ENCODE data around the gene RHOH. TPM values are rescaled to one million over a fixed set of nuclear protein-coding genes. Genes with fewer than 3 reads are reported as not detected.

The RHOH gene
- total and polyA plus RNA-seq, 2 of the 13 experiments (the other 11 are each of a cell fraction or from before 2014, with no cell fraction given) = 0.57 TPM; not detected in 1

GRCh38 chr4:40211224-40212185 is 14.7 kb downstream of the RHOH start:
- Histone ChIP-seq H3K4me3 (replicated peaks in 1 of 3; ENCODE audit: insufficient read depth in 1 of 3, low read depth in 2 of 3, low read length in 3 of 3) (no peak overlapping the region), H3K79me2 (ENCODE audit: insufficient read depth, low read length) (no peaks in the 10 kb centered on the region), H3K9ac (ENCODE audit: insufficient read depth, low read depth, low read length) (no peak overlapping the region), H3K36me3 (replicated peaks in 1 of 2; ENCODE audit: control insufficient read depth in 1 of 2, insufficient read depth in 2 of 2, low read length in 2 of 2) (no peaks in the 10 kb centered on the region), H4K20me1 (ENCODE audit: insufficient read depth, low read length) (no peaks in the 10 kb centered on the region), H3K4me2 (ENCODE audit: low read depth, low read length) (no peak overlapping the region), H3K4me1 (ENCODE audit: insufficient read depth, low read length) (no peaks in the 10 kb centered on the region), H3K9me3 (ENCODE audit: low read length) (no peaks in the 10 kb centered on the region), H3K27me3 (ENCODE audit: control insufficient read depth in 1 of 2, insufficient read depth in 2 of 2, low read length in 2 of 2) (0 out of 5 replicates have a peak, but pooled peaks cover 0 to 3% of the 10 kb centered on the region in 2 experiments), H2AFZ (ENCODE audit: low read length) (no peak overlapping the region), H3K27ac (ENCODE audit: extremely low read length, insufficient read depth, low read length) (no peak overlapping the region)
- in situ Hi-C loops (cut with HindIII; ENCODE audit: extremely low pct_ligation_motif_present, low pct_unique_long_range_greater_than_20kb) = no loop called here
- no peak for DNase-seq (ENCODE audit: low spot score)
- no peak for ATAC-seq
- no TSS peak for BruUV-seq (replicated peaks)
- ChIA-PET CTCF (ENCODE audit: low intra/inter-chr PET ratio, low total read pairs) (no interaction called here), POLR2A (no interaction called here)
- TF ChIP-seq SNAPC5 (CRISPR knock-in tag; IDR thresholded peaks at IDR 0.05; ENCODE audit: borderline replicate concordance) (no peak), ZBTB26 (CRISPR knock-in tag; IDR thresholded peaks at IDR 0.05; ENCODE audit: borderline replicate concordance) (no peak), ZNF230 (CRISPR knock-in tag; IDR thresholded peaks at IDR 0.05) (no peak), ZNF383 (CRISPR knock-in tag; IDR thresholded peaks at IDR 0.05; ENCODE audit: borderline replicate concordance) (no peak), MTERF4 (CRISPR knock-in tag; IDR thresholded peaks at IDR 0.05) (no peak), ZXDC (CRISPR knock-in tag; IDR thresholded peaks at IDR 0.05) (no peak), ZFY (CRISPR knock-in tag; IDR thresholded peaks at IDR 0.05) (no peak), ZNF567 (CRISPR knock-in tag; IDR thresholded peaks at IDR 0.05; ENCODE audit: borderline replicate concordance) (no peak), STAT5B (CRISPR knock-in tag; IDR thresholded peaks at IDR 0.05) (no peak), MAZ (IDR thresholded peaks at IDR 0.05; ENCODE audit: borderline replicate concordance, low read depth, low read length) (no peak), MAZ (CRISPR knock-in tag; IDR thresholded peaks at IDR 0.05; ENCODE audit: low read depth) (no peak)
- no peak for FAIRE-seq
- 50% methylated on average over 13 of the region's 13 CpGs for WGBS (ENCODE audit: low lambda C conversion rate)
- intact Hi-C loops (cut with micrococcal nuclease; ENCODE audit: unreplicated experiment) = no loop called here

Measured in HepG2 (cell line).